Esophagus squamous epithelium (tissue), 4 donors: Measurements from ENCODE around the gene RSBN1.

Experiments
- POLR2A ChIP-seq, 4 donors: fragments of 450-650 bp; IDR thresholded peaks; one replicate each; pipeline ENCODE4 v1.6.1; 2017; ENCODE audit warnings: antibody characterized with exemption in 4 of 4, mild to moderate bottlenecking in 4 of 4, moderate library complexity in 3 of 4
- TF ChIP-seq, protein P1 (sequence below), 6 experiments: fragments of 450-650 bp in 4 of 6; fragments of 200-600 bp in 2 of 6; sonication (generic) in 2 of 6; IDR thresholded peaks; one replicate each; pipeline ENCODE4 v1.5.1; 2016 to 2019; ENCODE audit warnings: antibody characterized with exemption in 6 of 6, mild to moderate bottlenecking in 4 of 6, moderate library complexity in 4 of 6

DNA sequence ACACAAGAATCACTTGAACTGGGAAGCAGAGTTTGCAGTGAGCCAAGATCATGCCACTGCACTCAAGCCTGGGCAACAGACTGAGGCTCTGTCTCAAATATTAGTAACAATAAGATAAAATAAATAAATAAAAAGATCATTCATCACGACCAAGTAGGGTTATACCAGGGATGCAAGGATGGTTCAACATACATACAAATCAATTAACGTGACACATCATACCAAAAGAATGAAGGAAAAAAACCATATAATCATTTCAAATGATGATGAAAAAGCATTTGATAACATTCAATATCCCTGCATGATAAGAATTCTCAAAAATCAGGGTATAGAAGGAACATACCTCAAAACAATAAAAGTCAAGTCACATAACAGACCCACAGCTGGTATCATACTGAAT, 91.3 kb downstream of the RSBN1 start:
- TF ChIP-seq, protein P1, sequence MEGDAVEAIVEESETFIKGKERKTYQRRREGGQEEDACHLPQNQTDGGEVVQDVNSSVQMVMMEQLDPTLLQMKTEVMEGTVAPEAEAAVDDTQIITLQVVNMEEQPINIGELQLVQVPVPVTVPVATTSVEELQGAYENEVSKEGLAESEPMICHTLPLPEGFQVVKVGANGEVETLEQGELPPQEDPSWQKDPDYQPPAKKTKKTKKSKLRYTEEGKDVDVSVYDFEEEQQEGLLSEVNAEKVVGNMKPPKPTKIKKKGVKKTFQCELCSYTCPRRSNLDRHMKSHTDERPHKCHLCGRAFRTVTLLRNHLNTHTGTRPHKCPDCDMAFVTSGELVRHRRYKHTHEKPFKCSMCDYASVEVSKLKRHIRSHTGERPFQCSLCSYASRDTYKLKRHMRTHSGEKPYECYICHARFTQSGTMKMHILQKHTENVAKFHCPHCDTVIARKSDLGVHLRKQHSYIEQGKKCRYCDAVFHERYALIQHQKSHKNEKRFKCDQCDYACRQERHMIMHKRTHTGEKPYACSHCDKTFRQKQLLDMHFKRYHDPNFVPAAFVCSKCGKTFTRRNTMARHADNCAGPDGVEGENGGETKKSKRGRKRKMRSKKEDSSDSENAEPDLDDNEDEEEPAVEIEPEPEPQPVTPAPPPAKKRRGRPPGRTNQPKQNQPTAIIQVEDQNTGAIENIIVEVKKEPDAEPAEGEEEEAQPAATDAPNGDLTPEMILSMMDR (IDR thresholded peaks at IDR 0.05), result no peak
- TF ChIP-seq POLR2A (IDR thresholded peaks at IDR 0.05), result no peak
